Measurements from ENCODE around the gene RGS14.
"Not testable (repeated sequence)": the region's sequence is repeated elsewhere in the genome, so short reads cannot be mapped to it uniquely, and the experiment has no call there.

RGS14 gene

GRCh38 chr5:177405312-177405711, 47.6 kb downstream of the RGS14 start:
- no peak for DNase-seq

GRCh38 chr5:177405805-177406204, 48.1 kb downstream of the RGS14 start:
- no peak for DNase-seq

DNA sequence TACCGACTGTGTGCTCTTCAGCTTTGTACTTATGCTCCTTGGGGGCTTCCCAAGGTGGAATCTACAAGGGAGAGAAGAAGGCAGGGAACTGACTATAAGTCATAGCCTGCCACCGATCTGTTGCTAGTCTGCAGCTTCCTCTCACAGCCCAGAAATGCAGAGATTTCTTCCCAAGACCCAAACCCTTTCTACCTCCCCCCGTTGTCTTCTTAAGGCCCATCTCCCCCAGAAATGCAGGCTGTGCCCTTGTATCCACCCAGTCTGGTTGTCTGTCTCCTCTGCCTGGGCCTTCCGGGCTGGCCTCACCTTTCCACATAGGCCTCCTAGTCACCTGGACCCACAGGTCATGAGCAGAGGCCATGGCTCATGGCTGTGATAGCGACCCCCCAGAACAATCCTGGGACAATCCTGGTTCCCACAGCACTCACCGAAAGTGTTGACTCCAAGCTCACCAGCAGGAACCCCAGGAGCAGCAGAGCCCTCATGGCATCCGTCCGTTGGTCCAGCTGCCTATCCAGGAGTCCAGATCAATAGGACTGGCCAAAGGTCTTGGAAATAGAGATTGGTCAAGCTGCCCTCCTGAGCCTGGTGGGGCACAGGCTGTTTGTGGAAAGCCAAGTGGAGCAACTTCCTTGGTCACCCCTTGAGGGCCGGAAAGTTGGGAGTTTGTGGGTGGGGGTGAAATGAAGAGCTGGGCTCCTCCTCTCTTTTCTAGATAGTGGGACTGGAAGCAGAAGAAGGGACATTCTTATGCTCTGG, 51.5 kb downstream of the RGS14 start, which contains the start of gene F12:
Gene F12 (minus strand): TSS at position 522 of the 759 bp plus-strand sequence. CDS start 37 bp downstream, at position 485.
- no peak for DNase-seq

GRCh38 chr5:177410575-177410974, 52.9 kb downstream of the RGS14 start:
- no peak for DNase-seq

GRCh38 chr5:177412603-177413233, 55.0 kb downstream of the RGS14 start:
- DNase-seq = no peak

DNA sequence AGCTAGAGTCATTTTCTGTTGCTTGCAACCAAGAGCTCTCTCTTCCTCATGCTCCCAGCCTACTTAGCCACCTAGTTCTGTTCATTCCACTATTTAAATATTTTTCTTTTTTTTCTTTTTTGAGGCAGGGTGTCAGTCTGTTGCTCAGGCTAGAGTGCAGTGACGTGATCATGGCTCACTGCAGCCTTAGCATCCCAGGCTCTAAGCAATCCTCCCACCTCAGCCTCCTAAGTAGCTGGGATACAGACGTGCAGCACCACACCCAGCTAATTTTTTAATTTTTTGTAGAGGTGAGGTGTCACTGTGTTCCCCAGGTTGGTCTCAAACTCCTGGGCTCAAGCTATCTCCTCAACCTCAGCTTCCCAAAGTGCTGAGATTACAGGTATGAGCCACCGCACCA, 56.8 kb downstream of the RGS14 start:
- no peak for DNase-seq

DNA sequence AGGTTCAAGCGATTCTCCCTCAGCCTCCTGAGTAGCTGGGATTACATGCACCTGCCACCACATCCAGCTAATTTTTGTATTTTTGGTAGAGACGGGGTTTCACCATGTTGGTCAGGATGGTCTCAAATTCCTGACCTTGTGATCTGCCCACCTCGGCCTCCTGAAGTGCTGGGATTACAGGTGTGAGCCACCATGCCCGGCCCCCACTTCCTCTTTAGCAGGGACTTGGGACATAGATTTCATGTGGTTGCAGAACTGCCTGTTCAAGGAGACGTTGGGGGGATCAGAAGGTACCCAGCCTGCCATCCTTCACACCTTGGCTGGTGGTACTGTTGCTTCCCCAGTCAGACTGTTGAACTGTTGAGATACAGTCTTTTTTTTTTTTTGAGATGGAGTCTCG, 59.4 kb downstream of the RGS14 start:
- DNase-seq = not testable (repeated sequence)

DNA sequence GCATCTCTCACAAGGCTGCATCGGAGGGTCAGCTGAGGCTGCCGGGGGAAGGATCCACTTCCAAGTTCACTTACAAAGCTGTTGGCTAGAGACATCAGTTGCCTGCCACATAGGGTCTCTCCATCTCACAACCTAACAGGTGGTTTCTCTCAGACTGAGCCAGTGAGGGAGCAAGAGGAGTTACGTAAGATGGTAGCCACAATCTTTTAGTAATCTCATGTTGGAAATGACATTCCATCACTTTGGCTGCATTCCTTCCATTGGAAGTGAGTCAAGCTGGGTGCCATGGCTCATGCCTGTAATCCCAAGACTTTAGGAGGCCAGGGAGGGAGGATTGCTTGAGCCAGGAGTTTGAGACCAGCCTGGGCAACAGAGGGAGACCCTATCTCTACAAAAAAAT, 61.3 kb downstream of the RGS14 start:
- no peak for DNase-seq

DNA sequence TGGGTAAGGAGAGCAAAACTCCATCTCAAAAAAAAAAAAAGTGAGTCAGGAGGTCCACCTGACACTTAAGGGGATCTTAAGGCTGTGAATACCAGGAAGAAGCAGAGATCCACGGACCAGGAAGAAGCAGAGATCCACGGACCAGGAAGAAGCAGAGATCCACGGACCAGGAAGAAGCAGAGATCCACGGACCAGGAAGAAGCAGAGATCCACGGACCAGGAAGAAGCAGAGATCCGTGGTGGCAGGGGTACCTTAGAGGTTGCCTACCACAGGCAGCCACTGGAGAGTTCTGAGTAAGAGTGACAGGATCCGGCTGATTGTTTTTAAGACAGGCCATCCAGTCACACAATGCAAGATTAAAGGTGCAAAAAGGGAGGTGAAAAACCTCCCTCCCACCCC, 62.7 kb downstream of the RGS14 start:
- not testable (repeated sequence) for DNase-seq

GRCh38 chr5:177421062-177421798, 63.5 kb downstream of the RGS14 start:
- DNase-seq = no peak
